Measurements from ENCODE around the gene SOS1. TPM values are rescaled to one million over a fixed set of nuclear protein-coding genes. Genes with fewer than 3 reads are reported as not detected.

SOS1 gene
- total and polyA plus RNA-seq, 2 experiments from 2014 or later: 5.0 to 22.0 TPM

GRCh38 chr2:38934742-38935141 lies 186.1 kb downstream of the SOS1 start:
- 79 to 93% methylated on average over 4 to 5 of the region's 5 CpGs for WGBS, 2 experiments (ENCODE audit: low coverage in 1 of 2, low lambda C conversion rate in 2 of 2, missing lambda C conversion rate in 2 of 2)
- Histone ChIP-seq H3K9me2 (ENCODE audit: insufficient read depth) (no peaks in the 10 kb centered on the region), H3K36me3 (ENCODE audit: low read depth) (no peaks in the 10 kb centered on the region), H4K20me1 (ENCODE audit: insufficient read depth) (no peaks in the 10 kb centered on the region), H3K9me3 (ENCODE audit: low read depth) (no peaks in the 10 kb centered on the region), H3K27me3 (replicated peaks; ENCODE audit: insufficient read depth) (no peaks in the 10 kb centered on the region), H3K27ac (no peak overlapping the region), H2AFZ (no peak overlapping the region), H3K4me1 (ENCODE audit: insufficient read depth) (peaks cover 40% of the 10 kb centered on the region), H3K79me2 (ENCODE audit: insufficient read depth) (no peaks in the 10 kb centered on the region), H3K4me2 (ENCODE audit: unreplicated experiment) (peak overlapping the region; percentile 1), H3K4me3 (no peak overlapping the region), H3F3A (ENCODE audit: insufficient read depth) (peaks cover 17% of the 10 kb centered on the region), H3K9ac (no peak overlapping the region)
- in situ Hi-C loops (cut with MboI): no loop called here
- no peak for DNase-seq
- no peak for TF ChIP-seq EZH2phosphoT487 (IDR thresholded peaks at IDR 0.05; ENCODE audit: insufficient read depth, low read depth)
- no peak for TF ChIP-seq EZH2 (IDR thresholded peaks at IDR 0.05; ENCODE audit: insufficient read depth, poor library complexity, severe bottlenecking)

GRCh38 chr2:38933653-38934052 lies 187.2 kb downstream of the SOS1 start:
- 17 to 24% methylated on average over 3 of the region's 3 CpGs for WGBS, 2 experiments (ENCODE audit: low coverage in 1 of 2, low lambda C conversion rate in 2 of 2, missing lambda C conversion rate in 2 of 2)

DNA sequence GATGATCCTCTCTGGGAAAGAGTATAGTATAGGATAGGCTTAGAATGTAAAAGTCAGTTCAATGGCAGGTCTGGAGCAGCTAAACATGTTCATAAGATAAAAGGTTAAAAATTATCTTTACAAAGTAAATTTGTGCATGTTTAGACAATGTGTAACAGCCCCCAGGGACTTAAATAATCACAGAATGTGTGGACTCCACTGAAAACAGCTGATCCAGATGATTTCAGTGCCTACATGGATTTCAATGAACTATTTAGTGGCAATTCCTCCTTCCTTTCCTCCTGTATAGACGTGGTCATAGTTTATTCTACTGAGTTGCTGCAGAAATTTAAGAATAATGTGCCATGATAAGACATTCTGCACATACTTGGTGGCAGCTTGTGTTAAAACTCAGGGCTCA lies 188.3 kb downstream of the SOS1 start:
- no peak overlapping the region for H3K4me3 ChIP-seq
- H3F3A ChIP-seq (ENCODE audit: insufficient read depth): peaks cover 17% of the 10 kb centered on the region
- 13 to 17% methylated on average over 1 of the region's 1 CpG for WGBS, 2 experiments (ENCODE audit: low coverage in 1 of 2, low lambda C conversion rate in 2 of 2, missing lambda C conversion rate in 2 of 2)
- H3K27me3 ChIP-seq (replicated peaks; ENCODE audit: insufficient read depth): no peaks in the 10 kb centered on the region
- H3K79me2 ChIP-seq (ENCODE audit: insufficient read depth): no peaks in the 10 kb centered on the region
- no peaks in the 10 kb centered on the region for H4K20me1 ChIP-seq (ENCODE audit: insufficient read depth)
- H3K27ac ChIP-seq: no peak overlapping the region
- in situ Hi-C loops (cut with MboI): no loop called here
- DNase-seq: peak; percentile 9
- H3K36me3 ChIP-seq (ENCODE audit: low read depth): no peaks in the 10 kb centered on the region
- H3K9me3 ChIP-seq (ENCODE audit: low read depth): no peaks in the 10 kb centered on the region
- H3K4me2 ChIP-seq (ENCODE audit: unreplicated experiment): no peak overlapping the region
- H3K9ac ChIP-seq: no peak overlapping the region
- H3K4me1 ChIP-seq (ENCODE audit: insufficient read depth): peaks cover 36% of the 10 kb centered on the region
- no peak overlapping the region for H2AFZ ChIP-seq
- no peaks in the 10 kb centered on the region for H3K9me2 ChIP-seq (ENCODE audit: insufficient read depth)
- TF ChIP-seq EZH2phosphoT487 (IDR thresholded peaks at IDR 0.05; ENCODE audit: insufficient read depth, low read depth) (no peak), EZH2 (IDR thresholded peaks at IDR 0.05; ENCODE audit: insufficient read depth, poor library complexity, severe bottlenecking) (no peak)

More at GRCh38 chr2:38933653-38934052, 187.2 kb downstream of the SOS1 start:
- peaks cover 17% of the 10 kb centered on the region for H3F3A ChIP-seq (ENCODE audit: insufficient read depth)
- H3K4me1 ChIP-seq (ENCODE audit: insufficient read depth): peaks cover 40% of the 10 kb centered on the region
- peak; percentile 82 for DNase-seq
- H4K20me1 ChIP-seq (ENCODE audit: insufficient read depth): no peaks in the 10 kb centered on the region
- H2AFZ ChIP-seq: no peak overlapping the region
- in situ Hi-C loops (cut with MboI): no loop called here
- no peaks in the 10 kb centered on the region for H3K9me3 ChIP-seq (ENCODE audit: low read depth)
- H3K27me3 ChIP-seq (replicated peaks; ENCODE audit: insufficient read depth): no peaks in the 10 kb centered on the region
- H3K9me2 ChIP-seq (ENCODE audit: insufficient read depth): no peaks in the 10 kb centered on the region
- H3K4me3 ChIP-seq: no peak overlapping the region
- no peaks in the 10 kb centered on the region for H3K36me3 ChIP-seq (ENCODE audit: low read depth)
- no peak overlapping the region for H3K27ac ChIP-seq
- H3K9ac ChIP-seq: no peak overlapping the region
- no peak overlapping the region for H3K4me2 ChIP-seq (ENCODE audit: unreplicated experiment)
- no peaks in the 10 kb centered on the region for H3K79me2 ChIP-seq (ENCODE audit: insufficient read depth)
- TF ChIP-seq EZH2phosphoT487 (IDR thresholded peaks at IDR 0.05; ENCODE audit: insufficient read depth, low read depth) (no peak), EZH2 (IDR thresholded peaks at IDR 0.05; ENCODE audit: insufficient read depth, poor library complexity, severe bottlenecking) (no peak)

Small RNA genes lying within 50 kb of the gene (small RNA-seq; reads per million reads assigned to genes)
- gene HSPE1P13 (ENCODE audit: low read depth, low replicate concordance): not detected
- not detected for gene RF00019 (ENCODE audit: low read depth, low replicate concordance)
- gene RN7SL96P (ENCODE audit: low read depth, low replicate concordance): not detected
- not detected for gene RNU6-198P (ENCODE audit: low read depth, low replicate concordance)

Other genes starting within 250 kb of the SOS1 start
- 13.7 and 13.9 TPM in 2 replicates for gene DHX57, start 245.1 kb downstream of the SOS1 start, total RNA-seq (2014; rRNA removed; shearing (Covaris generic))
- gene DHX57, start 245.1 kb downstream of the SOS1 start, polyA plus RNA-seq (2016; fragmentation: Nextera tagmentation; extraction: Ambion mirVana): 7.7 and 10.5 TPM in 2 replicates
- 17.3 and 38.5 TPM in 2 replicates for gene MORN2, start 245.1 kb downstream of the SOS1 start, total RNA-seq (2014; rRNA removed; shearing (Covaris generic))
- gene MORN2, start 245.1 kb downstream of the SOS1 start, polyA plus RNA-seq (2016; fragmentation: Nextera tagmentation; extraction: Ambion mirVana): 54.9 and 57.6 TPM in 2 replicates
- gene ARHGEF33, start 231.2 kb downstream of the SOS1 start, total RNA-seq (2014; rRNA removed; shearing (Covaris generic)): 0.13 and 0.54 TPM in 2 replicates
- gene ARHGEF33, start 231.2 kb downstream of the SOS1 start, polyA plus RNA-seq (2016; fragmentation: Nextera tagmentation; extraction: Ambion mirVana): 0.52 and 0.75 TPM in 2 replicates
- 0.22 TPM in 1 of 2 replicates, not detected in the other for gene CDKL4, start 122.9 kb upstream of the SOS1 start, total RNA-seq (2014; rRNA removed; shearing (Covaris generic))
- gene CDKL4, start 122.9 kb upstream of the SOS1 start, polyA plus RNA-seq (2016; fragmentation: Nextera tagmentation; extraction: Ambion mirVana): 0.61 TPM in 1 of 2 replicates, not detected in the other

Measured in GM23248 (cell line).